H54 (cell line): ENCODE measurements around the gene ST8SIA5.

ENCODE experiments used
- DNase-seq: peaks from one replicate; pipeline ENCODE4 v3.0.0; 2011; ENCODE audit warnings: low spot score, mixed read lengths; ENCODE audit not compliant: insufficient read length
- FAIRE-seq: peaks from 3 replicates; lab custom pipeline; 2011; peaks lifted over from hg19 to GRCh38; lab: Jason Lieb, UNC
- POLR2A ChIP-seq: IDR thresholded peaks from 2 replicates; pipeline ENCODE4 v1.6.1; 2011; ENCODE audit warnings: low read depth, mild to moderate bottlenecking, low read length

Gene ST8SIA5

DNA sequence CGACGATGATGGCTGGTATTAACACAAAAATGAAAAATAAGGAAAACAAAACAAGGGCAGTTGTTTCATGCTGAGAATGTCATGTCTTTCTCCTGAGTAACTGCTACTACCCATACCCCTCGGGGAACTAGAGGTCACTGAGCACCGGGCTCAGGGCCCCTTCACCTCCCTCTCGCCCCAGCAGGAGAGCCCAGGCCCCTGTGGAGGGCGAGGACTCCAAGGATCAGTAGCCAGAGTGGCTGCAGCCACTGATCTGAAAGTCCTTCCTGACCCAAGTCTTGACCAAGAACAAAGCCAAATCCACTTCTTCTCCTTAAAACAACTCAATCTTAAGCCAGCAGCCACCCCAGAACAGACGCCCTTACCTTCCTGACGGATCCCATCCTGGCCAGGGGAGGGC, 25.5 kb downstream of the ST8SIA5 start:
- FAIRE-seq: no peak
- no peak for TF ChIP-seq POLR2A
- no peak for DNase-seq

DNA sequence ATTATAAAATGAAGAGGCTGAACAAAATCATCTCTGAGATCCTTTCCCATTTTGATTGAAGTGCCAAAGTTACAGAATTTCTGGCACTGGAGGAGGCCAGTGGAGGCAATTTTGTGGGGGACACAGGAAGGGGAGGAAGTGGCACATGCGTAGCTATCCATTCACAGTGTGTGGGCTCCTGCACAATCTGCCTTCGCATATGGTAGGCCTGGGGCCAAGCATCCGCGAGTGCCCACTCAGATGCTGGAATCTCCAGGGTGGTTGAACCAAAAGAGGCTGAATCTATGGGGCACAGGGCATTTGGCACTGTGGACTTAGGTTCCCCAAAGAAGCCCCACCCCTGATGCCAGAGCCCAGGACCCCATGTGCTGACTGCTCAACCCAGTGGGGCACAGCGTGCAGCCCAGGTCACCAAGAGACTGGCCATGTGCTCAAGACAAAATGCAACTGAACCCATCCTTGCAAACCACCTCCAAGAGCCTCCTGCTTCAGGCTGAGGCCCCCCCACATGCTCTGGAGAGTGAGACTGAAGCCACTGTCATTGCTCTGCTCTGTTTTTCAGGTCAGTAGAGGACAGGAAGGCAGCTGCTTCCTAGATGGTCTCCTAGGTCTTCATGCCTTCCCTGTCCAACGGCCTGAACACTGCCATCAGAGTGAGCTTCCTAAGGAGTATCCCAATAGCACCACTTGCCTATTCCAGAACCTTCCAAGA, 28.5 kb downstream of the ST8SIA5 start:
- TF ChIP-seq POLR2A: no peak
- FAIRE-seq (no peak), DNase-seq (no peak)

DNA sequence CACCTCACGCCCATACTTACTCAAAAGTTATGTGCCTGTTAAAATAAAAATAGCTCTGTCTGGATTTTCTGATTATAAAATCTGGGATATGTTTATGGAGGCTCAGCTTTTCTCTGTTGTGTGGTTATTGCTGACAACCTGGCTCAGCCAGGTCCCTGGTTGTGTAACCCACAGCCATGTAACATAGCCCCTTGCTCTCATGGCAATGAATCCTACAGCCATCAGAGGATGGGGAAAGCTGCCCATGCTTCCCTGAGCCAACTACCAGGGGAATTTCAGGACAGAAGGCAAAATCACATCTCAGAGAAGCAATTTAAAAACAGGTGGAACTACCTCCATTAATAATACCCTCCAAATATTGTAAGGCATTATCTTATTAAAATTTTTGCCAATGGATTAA, 29.7 kb downstream of the ST8SIA5 start:
- no peak for TF ChIP-seq POLR2A
- DNase-seq (no peak), FAIRE-seq (no peak)

DNA sequence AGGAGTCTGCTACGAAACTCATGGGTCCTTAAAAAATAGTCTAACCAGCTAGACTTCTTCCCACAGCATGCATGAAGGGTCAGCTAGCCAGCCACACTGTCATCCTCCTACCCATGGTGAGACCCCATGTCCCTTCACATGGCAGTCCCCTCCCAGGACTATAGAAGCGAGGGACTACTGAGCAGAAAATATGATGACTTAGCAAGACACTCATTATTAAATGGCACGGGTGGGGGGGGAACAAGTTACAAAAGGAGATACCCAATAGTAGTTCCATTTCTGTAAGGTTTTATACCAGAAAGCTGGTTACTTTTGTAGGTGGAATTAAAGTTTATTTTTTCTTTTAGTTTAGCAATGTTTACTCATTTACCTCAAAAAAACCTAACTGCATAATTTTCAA, 31.5 kb downstream of the ST8SIA5 start:
- DNase-seq (no peak), FAIRE-seq (no peak)
- no peak for TF ChIP-seq POLR2A

DNA sequence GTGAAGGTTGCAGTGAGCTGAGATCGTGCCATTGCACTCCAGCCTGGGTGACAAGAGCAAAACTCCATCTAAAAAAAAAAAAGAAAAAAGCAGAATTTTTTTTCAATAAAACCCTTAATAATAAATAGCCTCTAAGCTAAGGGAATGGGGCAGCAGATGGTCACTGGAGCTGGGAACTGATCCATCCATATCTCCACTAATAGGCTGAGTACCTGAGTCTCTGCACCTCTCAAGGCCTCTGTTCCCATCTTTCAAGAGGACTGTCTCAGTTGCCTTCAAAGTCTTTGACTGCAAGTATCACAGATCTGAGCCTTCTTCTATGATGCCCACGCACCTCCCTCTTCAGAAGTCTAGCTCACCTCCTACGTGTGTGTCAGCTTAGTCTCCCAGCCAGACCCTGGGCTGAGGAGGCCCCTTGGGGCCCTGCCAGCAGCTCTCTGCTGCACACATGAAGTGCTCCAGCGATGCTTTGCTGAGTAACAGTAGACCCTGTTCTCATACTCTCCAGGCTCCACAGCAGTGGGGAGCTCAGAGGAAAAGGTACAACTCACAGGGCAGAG, 32.9 kb downstream of the ST8SIA5 start:
- DNase-seq (no peak), FAIRE-seq (no peak)
- TF ChIP-seq POLR2A: no peak

DNA sequence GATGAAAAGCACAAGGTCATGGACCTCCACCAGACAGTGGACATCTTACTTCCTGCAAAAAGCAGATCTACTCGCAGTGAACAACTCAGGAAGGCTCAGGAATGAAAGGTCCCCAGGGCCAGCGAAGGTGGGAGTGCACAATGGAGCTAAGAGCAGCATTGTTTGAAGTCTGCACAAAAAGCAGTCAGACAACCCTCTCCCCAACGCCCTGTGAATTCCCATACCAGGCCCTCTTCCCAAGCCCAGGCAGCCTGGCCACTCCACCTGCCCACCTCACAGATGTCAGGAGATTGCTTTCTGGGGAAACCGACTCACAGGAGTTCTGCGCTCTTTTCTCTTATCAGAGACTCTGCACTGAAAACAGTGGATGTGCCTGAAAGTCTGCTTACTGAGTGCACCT, 34.8 kb downstream of the ST8SIA5 start:
- DNase-seq (no peak), FAIRE-seq (no peak)
- no peak for TF ChIP-seq POLR2A

DNA sequence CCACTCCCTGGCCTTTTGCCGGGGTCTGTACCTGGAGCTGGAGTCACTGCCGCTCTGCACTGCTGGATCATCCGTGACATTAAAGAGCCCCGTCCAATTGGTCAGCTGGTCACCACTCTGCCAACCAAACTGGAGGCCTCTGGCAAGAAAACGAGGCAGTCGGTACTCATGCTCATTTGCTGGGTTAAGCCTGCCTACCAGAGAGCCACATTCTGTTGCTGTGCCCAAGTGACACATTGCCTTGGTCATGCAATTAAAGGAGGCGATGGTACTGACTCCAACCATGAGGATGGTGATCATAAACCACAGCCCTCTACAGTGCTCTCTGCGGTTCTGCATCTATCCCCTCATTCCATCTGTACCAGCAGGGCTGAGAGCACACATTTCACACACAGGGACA, 35.5 kb downstream of the ST8SIA5 start:
- DNase-seq (no peak), FAIRE-seq (no peak)
- TF ChIP-seq POLR2A: no peak

DNA sequence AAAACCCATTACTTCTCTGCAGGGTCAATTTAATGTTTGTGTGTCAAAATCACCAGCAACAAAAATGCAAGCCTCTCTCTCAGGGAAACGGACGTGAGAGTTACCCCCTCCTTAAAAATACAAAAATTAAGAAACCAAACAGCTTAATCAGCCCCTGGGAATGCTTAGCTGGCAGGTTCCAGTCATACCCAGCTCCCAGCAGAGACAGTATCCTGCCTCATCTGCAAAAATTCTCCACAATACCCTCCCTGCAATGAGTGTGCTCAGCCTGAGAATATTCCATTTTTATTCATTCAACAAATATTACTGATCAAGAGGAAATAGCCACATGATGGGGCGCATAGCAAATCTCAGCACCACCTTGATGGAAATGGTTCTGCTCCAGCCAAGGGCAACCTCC, 36.3 kb downstream of the ST8SIA5 start:
- TF ChIP-seq POLR2A: no peak
- no peak for DNase-seq
- no peak for FAIRE-seq

DNA sequence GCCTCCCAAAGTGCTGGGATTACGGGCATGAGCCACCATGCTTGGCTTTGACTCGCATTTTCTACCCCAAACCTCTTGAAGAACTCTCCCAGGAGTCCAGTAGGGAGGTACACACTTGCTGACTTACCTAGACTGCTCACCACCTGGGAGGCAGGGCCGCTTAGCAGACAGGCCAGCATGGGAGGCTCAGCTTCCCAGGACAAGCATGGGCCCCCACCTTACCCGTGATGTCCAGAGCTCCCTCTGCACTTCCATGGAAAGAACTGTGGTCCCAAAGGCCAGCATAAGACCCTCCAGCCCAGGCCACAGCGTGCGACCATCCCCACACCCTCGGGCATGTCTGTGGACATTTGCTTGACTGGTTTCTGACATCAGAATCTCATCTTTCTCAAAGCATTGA, 36.8 kb downstream of the ST8SIA5 start:
- FAIRE-seq: no peak
- TF ChIP-seq POLR2A: no peak

DNA sequence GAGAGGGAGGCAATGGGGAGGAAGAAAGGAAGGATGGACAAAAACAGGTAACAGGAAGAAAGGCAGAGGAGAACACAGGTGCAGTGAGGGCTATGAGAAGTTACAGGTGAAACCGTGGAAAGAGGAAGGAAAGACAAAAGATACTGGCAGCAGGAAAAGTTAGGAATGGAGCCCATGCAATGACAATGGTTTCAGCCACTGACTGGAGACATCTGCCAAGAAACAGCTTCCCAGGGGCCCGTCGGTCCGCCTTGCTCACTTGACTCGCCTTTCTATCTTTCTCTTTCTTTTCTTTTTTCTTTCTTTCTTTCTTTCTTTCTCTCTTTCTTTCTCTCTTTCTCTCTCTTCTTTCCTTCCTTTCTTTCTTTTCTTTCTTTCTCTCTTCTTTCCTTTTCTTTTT, 37.5 kb downstream of the ST8SIA5 start:
- DNase-seq (no peak), FAIRE-seq (no peak)
- TF ChIP-seq POLR2A: no peak

More for the DNA sequence above, 36.8 kb downstream of the ST8SIA5 start:
- DNase-seq: no peak

DNA sequence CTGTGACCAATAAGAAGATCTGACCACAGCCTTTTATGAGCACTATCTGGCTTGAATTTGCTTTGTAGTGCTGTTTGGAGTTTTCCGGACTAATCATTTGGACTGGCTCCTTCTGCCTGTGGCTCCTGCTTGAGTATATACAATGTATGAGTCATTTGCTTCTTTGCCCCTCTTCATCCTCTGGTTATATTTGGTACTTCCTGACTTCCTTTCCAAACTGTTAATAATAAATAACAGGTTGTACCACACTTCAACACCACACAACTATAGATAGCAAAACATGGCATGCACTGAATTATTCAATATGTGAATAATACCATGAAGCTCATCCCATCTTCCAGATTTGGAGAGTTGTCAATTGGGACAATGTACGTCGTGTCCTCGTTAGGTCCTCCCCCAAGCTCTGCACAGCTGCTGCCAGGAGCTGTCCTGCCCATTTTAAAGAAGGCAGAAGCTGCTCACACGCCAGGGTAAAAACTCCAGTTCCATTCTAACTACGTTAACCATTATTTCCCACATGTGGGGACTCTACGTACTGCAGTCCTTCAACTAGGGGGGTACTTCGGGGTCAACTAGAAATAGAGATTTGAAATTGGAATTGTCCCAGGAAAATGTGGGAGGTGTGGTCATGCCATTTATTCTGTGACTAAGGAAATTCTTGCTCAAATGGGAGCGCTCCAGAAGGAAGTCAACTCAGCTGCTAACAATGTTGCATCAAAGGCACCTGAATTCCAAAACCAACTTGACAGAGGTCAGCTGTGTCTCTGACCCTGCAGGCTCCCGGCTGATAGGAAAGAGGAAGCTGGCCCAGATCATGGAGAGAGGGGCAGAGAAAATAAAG, 38.1 kb downstream of the ST8SIA5 start:
- DNase-seq (peak; percentile 41), FAIRE-seq (peak; percentile 77)

DNA sequence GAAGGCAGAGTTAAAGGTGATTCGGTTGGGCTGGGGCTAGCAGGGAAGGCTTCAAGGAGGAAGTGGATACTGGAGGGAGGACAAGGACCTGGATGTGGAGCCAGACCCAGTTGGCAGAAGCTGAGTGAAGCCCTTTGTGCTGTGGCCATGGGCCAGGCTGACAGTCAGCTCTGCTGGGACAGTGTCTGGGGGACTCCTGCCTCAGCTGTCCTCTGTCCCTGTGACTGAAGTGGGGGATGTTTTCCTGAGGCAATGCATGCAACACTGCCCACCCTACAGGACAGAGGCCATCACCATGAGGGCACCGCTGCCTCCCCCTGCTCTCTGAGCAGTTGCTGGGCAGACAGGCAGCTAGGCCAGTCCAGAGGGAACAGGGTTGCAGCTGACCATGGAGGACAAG, 40.0 kb downstream of the ST8SIA5 start:
- TF ChIP-seq POLR2A: no peak
- no peak for DNase-seq
- no peak for FAIRE-seq

More for the DNA sequence above, 38.1 kb downstream of the ST8SIA5 start:
- no peak for TF ChIP-seq POLR2A

DNA sequence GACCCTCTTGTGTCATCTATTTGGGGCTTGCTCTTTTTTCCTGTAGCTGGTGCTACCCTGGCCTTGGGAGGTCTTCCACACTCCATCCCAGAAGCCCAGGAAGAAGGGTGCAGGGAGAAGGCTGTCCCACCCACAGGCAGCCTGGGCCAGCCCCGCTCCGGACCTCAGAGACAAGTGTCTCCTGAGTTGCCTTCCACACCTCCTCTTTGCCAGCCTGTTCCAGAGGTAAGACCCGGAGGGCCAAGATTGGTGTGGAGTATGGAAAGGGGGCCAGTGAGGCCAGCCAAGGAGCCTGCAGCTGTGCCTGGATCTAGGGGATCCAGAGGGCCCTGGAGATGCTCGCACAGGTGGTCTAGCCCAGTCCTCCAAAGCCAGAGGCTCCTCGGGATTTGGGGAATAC, 40.5 kb downstream of the ST8SIA5 start:
- no peak for FAIRE-seq
- TF ChIP-seq POLR2A: no peak
- DNase-seq: no peak

DNA sequence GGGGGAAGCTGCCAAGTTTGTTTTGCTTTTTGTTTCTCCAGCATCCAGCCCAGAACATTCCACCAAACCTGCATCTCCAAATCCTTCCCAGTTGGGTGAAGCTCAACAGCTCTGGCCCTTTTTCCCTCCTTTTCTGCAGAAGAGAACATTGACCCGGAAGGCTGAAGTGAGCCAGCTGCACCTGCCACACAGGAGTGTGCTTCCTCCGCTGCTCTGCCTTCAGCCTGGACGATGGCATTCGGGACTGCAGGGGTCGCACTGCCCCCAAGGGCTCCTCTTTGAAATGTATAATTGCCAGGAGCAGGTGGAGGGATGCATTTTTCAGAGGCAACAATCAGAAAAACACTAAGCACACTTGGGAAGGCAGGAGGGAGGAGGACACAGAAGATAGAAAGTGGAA, 41.8 kb downstream of the ST8SIA5 start:
- DNase-seq (no peak), FAIRE-seq (no peak)
- no peak for TF ChIP-seq POLR2A
